ENCODE data around the gene HSPA1B. TPM values are rescaled to one million over a fixed set of nuclear protein-coding genes. Genes with fewer than 3 reads are reported as not detected.
"Not testable (repeated sequence)": the region's sequence is repeated elsewhere in the genome, so short reads cannot be mapped to it uniquely, and the experiment has no call there.

Gene HSPA1B
- total and polyA plus RNA-seq, 2 of the 4 experiments (the other 2 are of a cell fraction), result 61.1 to 93.6 TPM

DNA sequence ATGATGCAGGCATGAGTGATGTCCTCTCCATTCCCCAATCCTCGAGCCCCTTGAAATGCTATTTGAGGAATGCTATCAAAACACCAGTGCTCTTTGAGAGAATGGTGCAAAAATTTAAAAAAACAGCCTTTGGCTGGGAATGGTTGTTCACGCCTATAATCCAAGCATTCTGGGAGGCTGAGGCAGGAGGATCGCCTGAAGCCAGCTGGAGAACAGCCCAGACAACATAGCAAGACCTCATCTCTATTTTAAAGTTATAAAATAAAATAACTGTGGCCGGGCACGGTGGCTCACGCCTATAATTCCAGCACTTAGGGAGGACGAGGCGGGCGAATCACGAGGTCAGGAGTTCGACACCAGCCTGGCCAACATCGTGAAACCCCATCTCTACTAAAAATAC is 27.8 kb upstream of the HSPA1B start:
- no peak overlapping the region for H3K4me2 ChIP-seq (ENCODE audit: low read depth, low read length)
- H4K20me1 ChIP-seq (ENCODE audit: insufficient read depth, low read length), result no peaks in the 10 kb centered on the region
- no peak overlapping the region for H2BK15ac ChIP-seq (ENCODE audit: low read depth, low read length)
- BruUV-seq (replicated peaks), result no TSS peak
- no peaks in the 10 kb centered on the region for H3K9me1 ChIP-seq (ENCODE audit: insufficient read depth, low read length)
- H4K5ac ChIP-seq (ENCODE audit: low read depth, low read length), result no peak overlapping the region
- H3K56ac ChIP-seq (ENCODE audit: extremely low read depth, insufficient read depth, low read length), result no peak overlapping the region
- in situ Hi-C loops (cut with MboI; ENCODE audit: low sequenced_read_pairs) (no loop called here), intact Hi-C loops (cut with micrococcal nuclease) (no loop called here), dilution Hi-C loops (cut with HindIII; ENCODE audit: low sequenced_read_pairs, unreplicated experiment) (no loop called here)
- no peaks in the 10 kb centered on the region for H3K27me3 ChIP-seq (ENCODE audit: control insufficient read depth, insufficient read depth, low read length)
- no peak overlapping the region for H2BK5ac ChIP-seq (ENCODE audit: low read depth, low read length, poor library complexity, severe bottlenecking)
- no peak overlapping the region for H3K14ac ChIP-seq (replicated peaks; ENCODE audit: low read depth, low read length)
- ChIA-PET POLR2A (ENCODE audit: unreplicated experiment) (interaction anchor here (0.7 kb wide), 1 partner anchor 96 kb away, joined by 11 read pairs; the partner anchor contains the start of gene ABHD16A), CTCF (no interaction called here)
- H3K79me1 ChIP-seq (ENCODE audit: low read depth in 1 of 2, low read length in 2 of 2), result peaks cover 5 to 25% of the 10 kb centered on the region in 2 experiments; a peak in 3 of 4 replicates
- no peaks in the 10 kb centered on the region for H3K9me3 ChIP-seq (ENCODE audit: control insufficient read depth, insufficient read depth, low read length)
- H4K8ac ChIP-seq (ENCODE audit: low read depth in 2 of 2, low read length in 2 of 2), result no peak overlapping the region
- TF ChIP-seq RCOR1 (IDR thresholded peaks at IDR 0.05; ENCODE audit: insufficient replicate concordance, low read length) (no peak), POLR2A (IDR thresholded peaks at IDR 0.05; ENCODE audit: low read depth, low read length) (no peak), MAFK (IDR thresholded peaks at IDR 0.05; ENCODE audit: low read depth, low read length) (no peak)
- no peaks in the 10 kb centered on the region for H3K4me1 ChIP-seq (ENCODE audit: control insufficient read depth, insufficient read depth, low read length)
- no peak overlapping the region for H2AK9ac ChIP-seq (replicated peaks; ENCODE audit: low read depth, low read length, poor library complexity)
- ATAC-seq (ENCODE audit: low read depth) (no peak), DNase-seq (no peak)
- H3K4me3 ChIP-seq (ENCODE audit: insufficient read depth, low read depth, low read length), result no peak overlapping the region
- H2BK20ac ChIP-seq (ENCODE audit: low read depth, low read length), result no peak overlapping the region
- no peak overlapping the region for H2AK5ac ChIP-seq (ENCODE audit: low read depth, low read length)
- no peak overlapping the region for H3K18ac ChIP-seq (ENCODE audit: low read depth, low read length)
- H3K23ac ChIP-seq (ENCODE audit: low read depth, low read length), result no peak overlapping the region
- no peak overlapping the region for H2BK120ac ChIP-seq (ENCODE audit: low read depth, low read length)
- no peak overlapping the region for H4K91ac ChIP-seq (ENCODE audit: insufficient read depth, low read depth, low read length)
- H3K9ac ChIP-seq (ENCODE audit: low read depth, low read length), result no peak overlapping the region
- no peak overlapping the region for H3K27ac ChIP-seq (ENCODE audit: insufficient read depth, low read length)
- H3K36me3 ChIP-seq (ENCODE audit: control insufficient read depth, insufficient read depth, low read length), result peaks cover 4% of the 10 kb centered on the region; the same call in 1 of the 2 replicates
- 50% methylated on average over 2 of the region's 12 CpGs; no CpG with 5 or more reads in 1 of the 2 experiments for WGBS, 2 experiments (ENCODE audit: extremely low coverage in 2 of 2, insufficient read length in 1 of 2)
- no peak overlapping the region for H3K4ac ChIP-seq (ENCODE audit: low read depth, low read length)
- H2AFZ ChIP-seq (replicated peaks; ENCODE audit: low read length, poor library complexity), result no peak overlapping the region

DNA sequence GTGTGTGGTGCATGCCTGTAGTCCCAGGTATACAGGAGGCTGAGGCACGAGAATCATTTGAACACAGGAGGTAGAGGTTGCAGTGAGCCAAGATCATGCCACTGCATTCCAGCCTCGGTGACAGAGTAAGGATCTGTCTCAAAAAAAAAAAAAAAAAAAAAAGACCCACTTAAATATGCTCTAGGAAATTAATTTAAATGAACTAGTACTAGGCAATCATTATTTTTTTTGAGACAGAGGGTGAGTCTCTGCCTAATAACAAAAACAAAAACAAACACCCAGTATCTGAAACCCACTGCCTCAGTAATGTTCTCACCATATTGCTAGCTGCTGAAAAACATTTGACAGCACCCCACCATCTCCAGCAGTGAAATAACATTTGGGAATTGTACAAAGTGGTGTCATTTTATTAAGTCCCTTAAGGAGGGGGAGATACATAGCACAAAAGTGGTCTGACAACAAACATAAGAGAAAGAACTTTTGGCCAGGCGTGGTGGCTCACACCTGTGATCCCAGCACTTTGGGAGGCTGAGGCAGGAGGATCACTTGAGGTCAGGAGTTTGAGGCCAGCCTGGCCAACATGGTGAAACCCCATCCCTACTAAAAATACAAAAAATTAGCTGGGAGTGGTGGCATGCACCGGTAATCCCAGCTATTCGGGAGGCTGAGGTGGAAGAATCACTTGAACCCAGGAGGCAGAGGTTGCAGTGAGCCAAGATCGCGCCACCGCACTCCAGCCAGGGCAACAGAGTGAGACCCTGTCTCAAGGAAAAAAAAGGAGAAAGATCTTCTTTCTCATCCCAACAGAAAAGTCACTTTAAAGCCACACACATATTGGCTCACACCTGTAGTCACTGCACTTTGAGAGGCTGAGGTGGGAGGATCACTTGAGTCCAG is 26.3 kb upstream of the HSPA1B start:
- H3K79me1 ChIP-seq (ENCODE audit: low read depth in 1 of 2, low read length in 2 of 2), result peaks cover 14 to 32% of the 10 kb centered on the region in 2 experiments
- ATAC-seq (ENCODE audit: low read depth); dilution Hi-C loops (cut with HindIII; ENCODE audit: low sequenced_read_pairs, unreplicated experiment); H2AK5ac ChIP-seq (ENCODE audit: low read depth, low read length); H4K5ac ChIP-seq (ENCODE audit: low read depth, low read length); H2BK20ac ChIP-seq (ENCODE audit: low read depth, low read length); H3K14ac ChIP-seq (replicated peaks; ENCODE audit: low read depth, low read length); H3K27me3 ChIP-seq (ENCODE audit: control insufficient read depth, insufficient read depth, low read length); H3K56ac ChIP-seq (ENCODE audit: extremely low read depth, insufficient read depth, low read length); H3K9me3 ChIP-seq (ENCODE audit: control insufficient read depth, insufficient read depth, low read length); H4K20me1 ChIP-seq (ENCODE audit: insufficient read depth, low read length); H3K23ac ChIP-seq (ENCODE audit: low read depth, low read length); H3K4ac ChIP-seq (ENCODE audit: low read depth, low read length); intact Hi-C loops (cut with micrococcal nuclease); H4K8ac ChIP-seq (ENCODE audit: low read depth in 2 of 2, low read length in 2 of 2); in situ Hi-C loops (cut with MboI; ENCODE audit: low sequenced_read_pairs); H2BK15ac ChIP-seq (ENCODE audit: low read depth, low read length); BruUV-seq (replicated peaks); H2AFZ ChIP-seq (replicated peaks; ENCODE audit: low read length, poor library complexity); H3K4me3 ChIP-seq (ENCODE audit: insufficient read depth, low read depth, low read length); POLR2A ChIA-PET (ENCODE audit: unreplicated experiment); H3K4me1 ChIP-seq (ENCODE audit: control insufficient read depth, insufficient read depth, low read length); DNase-seq; H3K9ac ChIP-seq (ENCODE audit: low read depth, low read length); H2BK120ac ChIP-seq (ENCODE audit: low read depth, low read length); H4K91ac ChIP-seq (ENCODE audit: insufficient read depth, low read depth, low read length); H3K4me2 ChIP-seq (ENCODE audit: low read depth, low read length); H2BK5ac ChIP-seq (ENCODE audit: low read depth, low read length, poor library complexity, severe bottlenecking); H2AK9ac ChIP-seq (replicated peaks; ENCODE audit: low read depth, low read length, poor library complexity); H3K36me3 ChIP-seq (ENCODE audit: control insufficient read depth, insufficient read depth, low read length); H3K27ac ChIP-seq (ENCODE audit: insufficient read depth, low read length); H3K18ac ChIP-seq (ENCODE audit: low read depth, low read length); H3K9me1 ChIP-seq (ENCODE audit: insufficient read depth, low read length): not testable (repeated sequence)
- WGBS, 2 experiments (ENCODE audit: extremely low coverage in 2 of 2, insufficient read length in 1 of 2), result 100% methylated on average over 1 of the region's 8 CpGs; no CpG with 5 or more reads in 1 of the 2 experiments
- CTCF ChIA-PET, result interaction anchor here (0.6 kb wide), 1 partner anchor 149 kb away, joined by 4 read pairs; no protein-coding TSS in a partner anchor

Data from IMR-90 (cell line).